DOHH2 (cell line): ENCODE measurements around the gene MTHFSD.

Experiments used
- H3F3A ChIP-seq: fragments of 200-600 bp; sonication (generic), shearing (Covaris generic); 2 replicates; pipeline ENCODE4 v1.6.0; 2016; ENCODE audit warnings: antibody characterized with exemption, mild to moderate bottlenecking; ENCODE audit not compliant: control insufficient read depth, insufficient read depth
- H3K27ac ChIP-seq: fragments of 200-600 bp; sonication (generic); 2 replicates; pipeline ENCODE4 v1.5.1; 2014; ENCODE audit warnings: low read depth, mild to moderate bottlenecking, low read length, moderate library complexity
- H3K27me3 ChIP-seq: fragments of 200-600 bp; sonication (generic); 2 replicates; pipeline ENCODE4 v1.6.1; 2014; ENCODE audit warnings: mild to moderate bottlenecking, low read length, mixed read lengths; ENCODE audit not compliant: control insufficient read depth
- H3K36me3 ChIP-seq: fragments of 200-600 bp; sonication (generic); 2 replicates; pipeline ENCODE4 v1.6.1; 2014; ENCODE audit warnings: mild to moderate bottlenecking, low read length, moderate library complexity, mixed read lengths; ENCODE audit not compliant: control insufficient read depth
- H3K4me1 ChIP-seq: fragments of 200-600 bp; sonication (generic); 2 replicates; pipeline ENCODE4 v1.6.1; 2014; ENCODE audit warnings: mild to moderate bottlenecking, low read length, mixed read lengths; ENCODE audit not compliant: control insufficient read depth
- H3K4me2 ChIP-seq: fragments of 200-600 bp; sonication (generic); 2 replicates; pipeline ENCODE4 v1.6.0; 2014; ENCODE audit warnings: mild to moderate bottlenecking, low read length, moderate library complexity
- H3K4me3 ChIP-seq: fragments of 200-600 bp; sonication (generic); 2 replicates; pipeline ENCODE4 v1.5.1; 2014; ENCODE audit warnings: mild to moderate bottlenecking, low read length, mixed read lengths
- H3K79me2 ChIP-seq: fragments of 200-600 bp; sonication (generic); 2 replicates; pipeline ENCODE4 v1.6.1; 2014; ENCODE audit warnings: mild to moderate bottlenecking, low read length, mixed read lengths; ENCODE audit not compliant: control insufficient read depth
- H3K9me2 ChIP-seq: fragments of 200-600 bp; sonication (generic); replicated peaks from 2 replicates; pipeline ENCODE4 v1.6.1; 2014; ENCODE audit warnings: mild to moderate bottlenecking, low read length, mixed read lengths; ENCODE audit not compliant: control insufficient read depth
- H3K9me3 ChIP-seq: fragments of 200-600 bp; sonication (generic); 2 replicates; pipeline ENCODE4 v1.6.1; 2014; ENCODE audit warnings: antibody characterized with exemption, low read length, mixed read lengths; ENCODE audit not compliant: control insufficient read depth, insufficient read depth
- H4K20me1 ChIP-seq: fragments of 200-600 bp; sonication (generic); 2 replicates; pipeline ENCODE4 v1.6.0; 2014; ENCODE audit warnings: low read depth, mild to moderate bottlenecking, antibody characterized with exemption, low read length, moderate library complexity; ENCODE audit not compliant: control insufficient read depth, insufficient read depth
- CTCF ChIP-seq: fragments of 200-600 bp; sonication (generic); IDR thresholded peaks from one replicate; pipeline ENCODE4 v1.5.1; 2014; ENCODE audit warnings: antibody characterized with exemption, mild to moderate bottlenecking, low read depth, low read length; ENCODE audit not compliant: poor library complexity, severe bottlenecking
- EZH2phosphoT487 ChIP-seq: fragments of 200-600 bp; sonication (generic); IDR thresholded peaks from 2 replicates; pipeline ENCODE4 v1.6.1; 2017; ENCODE audit warnings: borderline replicate concordance, mild to moderate bottlenecking, antibody characterized with exemption, low read length, moderate library complexity, mixed read lengths

MTHFSD gene

GRCh38 chr16:86545481-86545880 is 9.6 kb downstream of the MTHFSD start:
- peaks cover 38% of the 10 kb centered on the region for H3K36me3 ChIP-seq
- H3K27ac ChIP-seq: no peak overlapping the region
- H3K27me3 ChIP-seq: no peaks in the 10 kb centered on the region
- H3K4me3 ChIP-seq: no peak overlapping the region
- no peaks in the 10 kb centered on the region for H4K20me1 ChIP-seq
- no peaks in the 10 kb centered on the region for H3F3A ChIP-seq
- H3K9me2 ChIP-seq: no peaks in the 10 kb centered on the region
- H3K79me2 ChIP-seq: no peaks in the 10 kb centered on the region
- no peaks in the 10 kb centered on the region for H3K4me1 ChIP-seq
- H3K9me3 ChIP-seq: no peaks in the 10 kb centered on the region
- TF ChIP-seq EZH2phosphoT487 (no peak), CTCF (no peak)
- H3K4me2 ChIP-seq: no peak overlapping the region

GRCh38 chr16:86542756-86543750 is 12.0 kb downstream of the MTHFSD start:
- no peak overlapping the region for H3K4me2 ChIP-seq
- H3K9me3 ChIP-seq: no peaks in the 10 kb centered on the region
- H3K36me3 ChIP-seq: peaks cover 45% of the 10 kb centered on the region
- no peaks in the 10 kb centered on the region for H3K27me3 ChIP-seq
- H4K20me1 ChIP-seq: no peaks in the 10 kb centered on the region
- no peaks in the 10 kb centered on the region for H3F3A ChIP-seq
- no peaks in the 10 kb centered on the region for H3K9me2 ChIP-seq
- TF ChIP-seq CTCF (no peak), EZH2phosphoT487 (no peak)
- H3K4me1 ChIP-seq: no peaks in the 10 kb centered on the region
- H3K27ac ChIP-seq: no peak overlapping the region
- H3K79me2 ChIP-seq: no peaks in the 10 kb centered on the region
- no peak overlapping the region for H3K4me3 ChIP-seq

DNA sequence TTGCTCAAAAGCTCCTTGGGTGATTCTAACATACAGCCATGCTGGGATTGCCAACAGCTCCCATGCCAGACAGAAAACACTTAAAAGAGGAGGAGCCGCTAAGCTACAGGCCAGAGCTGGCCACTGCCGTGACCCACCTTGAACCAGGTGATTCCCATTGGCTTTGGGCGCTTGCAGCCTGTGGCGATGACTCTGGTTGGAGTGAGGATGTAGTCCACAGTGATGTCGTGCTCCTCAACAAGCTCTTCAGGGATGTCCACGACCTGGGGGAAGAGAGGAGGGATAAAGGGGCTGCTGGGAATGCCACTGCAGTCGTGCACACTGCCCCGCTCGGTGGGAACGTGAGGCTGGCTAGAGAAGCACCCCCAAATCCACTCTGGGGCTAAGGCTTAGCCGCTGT is 13.5 kb downstream of the MTHFSD start:
- Histone ChIP-seq H3K9me3 (no peaks in the 10 kb centered on the region), H3K4me3 (no peak overlapping the region), H3K27me3 (no peaks in the 10 kb centered on the region), H3K4me1 (no peaks in the 10 kb centered on the region), H3K9me2 (no peaks in the 10 kb centered on the region), H3K79me2 (no peaks in the 10 kb centered on the region), H4K20me1 (no peaks in the 10 kb centered on the region), H3F3A (no peaks in the 10 kb centered on the region), H3K4me2 (no peak overlapping the region), H3K27ac (no peak overlapping the region), H3K36me3 (peaks cover 44% of the 10 kb centered on the region)
- TF ChIP-seq CTCF (no peak), EZH2phosphoT487 (no peak)
